Activated T-cell treated with anti-CD3 and anti-CD28 coated beads, Interleukin-2, amount 50 U/mL, for 4 hours (primary cell): Measurements from ENCODE around the gene NAT8L. TPM values are rescaled to one million over a fixed set of nuclear protein-coding genes. Genes with fewer than 3 reads are reported as not detected.

ENCODE experiments used
- ATAC-seq, 2 donors: fragments of 200-7000 bp; cut with Tn5 transposase; one replicate each; pipeline ENCODE4 v1.10.0; 2021
- DNase-seq: peaks from one replicate; pipeline ENCODE4 v3.0.0-alpha.2; 2020
- H3K27me3 Mint-ChIP-seq: one replicate; pipeline ENCODE4 v1.8.0; 2021; ENCODE audit warnings: low read depth, mixed read lengths
- H3K36me3 Mint-ChIP-seq: one replicate; pipeline ENCODE4 v1.8.0; 2022; ENCODE audit warnings: mixed read lengths; ENCODE audit not compliant: insufficient read depth
- H3K4me1 Mint-ChIP-seq: one replicate; pipeline ENCODE4 v1.8.0; 2021; ENCODE audit warnings: low read depth, mixed read lengths
- H3K4me3 Mint-ChIP-seq: one replicate; pipeline ENCODE4 v1.8.0; 2021; ENCODE audit warnings: mild to moderate bottlenecking, moderate library complexity, mixed read lengths
- H3K9me3 Mint-ChIP-seq: one replicate; pipeline ENCODE4 v1.8.0; 2021; ENCODE audit warnings: mixed read lengths
- total RNA-seq, 3 donors: library from RNA; stranded (reverse); gene quantifications; one replicate each; pipeline ENCODE4 v1.2.1, GENCODE V29; 2021

The NAT8L gene
- total RNA-seq, 3 donors from 2014 or later, result 0.71 to 1.2 (median 0.82) TPM

- ATAC-seq (no peak), DNase-seq (no peak)
Observed at GRCh38 chr4:2065106-2065930, 6.2 kb downstream of the NAT8L start.

GRCh38 chr4:2066011-2066551 is 7.0 kb downstream of the NAT8L start:
- ATAC-seq, result no peak

More at GRCh38 chr4:2065106-2065930, 6.2 kb downstream of the NAT8L start:
- H3K27me3 Mint-ChIP-seq, result peaks cover 24% of the 10 kb centered on the region
- H3K36me3 Mint-ChIP-seq, result no peaks in the 10 kb centered on the region
- H3K4me3 Mint-ChIP-seq, result no peak overlapping the region
- no peaks in the 10 kb centered on the region for H3K9me3 Mint-ChIP-seq
- no peaks in the 10 kb centered on the region for H3K4me1 Mint-ChIP-seq

GRCh38 chr4:2066571-2067445 is 7.7 kb downstream of the NAT8L start:
- no peaks in the 10 kb centered on the region for H3K4me1 Mint-ChIP-seq
- no peak overlapping the region for H3K4me3 Mint-ChIP-seq
- ATAC-seq, result no peak
- no peak for DNase-seq
- H3K36me3 Mint-ChIP-seq, result no peaks in the 10 kb centered on the region
- H3K9me3 Mint-ChIP-seq, result no peaks in the 10 kb centered on the region
- peaks cover 17% of the 10 kb centered on the region for H3K27me3 Mint-ChIP-seq

More at GRCh38 chr4:2066011-2066551, 7.0 kb downstream of the NAT8L start:
- no peaks in the 10 kb centered on the region for H3K9me3 Mint-ChIP-seq
- DNase-seq, result no peak
- H3K36me3 Mint-ChIP-seq, result no peaks in the 10 kb centered on the region
- peaks cover 24% of the 10 kb centered on the region for H3K27me3 Mint-ChIP-seq
- no peaks in the 10 kb centered on the region for H3K4me1 Mint-ChIP-seq
- H3K4me3 Mint-ChIP-seq, result no peak overlapping the region

- Mint-ChIP-seq H3K4me1 (no peaks in the 10 kb centered on the region), H3K9me3 (no peaks in the 10 kb centered on the region), H3K4me3 (no peak overlapping the region), H3K36me3 (no peaks in the 10 kb centered on the region), H3K27me3 (peaks cover 12% of the 10 kb centered on the region)
- ATAC-seq (no peak), DNase-seq (no peak)
Observed at GRCh38 chr4:2067446-2068197, 8.5 kb downstream of the NAT8L start.

- Mint-ChIP-seq H3K36me3 (no peaks in the 10 kb centered on the region), H3K4me3 (no peak overlapping the region), H3K27me3 (peaks cover 9% of the 10 kb centered on the region), H3K4me1 (no peaks in the 10 kb centered on the region), H3K9me3 (no peaks in the 10 kb centered on the region)
- ATAC-seq (no peak), DNase-seq (no peak)
Observed at GRCh38 chr4:2068198-2068470, 9.0 kb downstream of the NAT8L start.

GRCh38 chr4:2068566-2068965 is 9.4 kb downstream of the NAT8L start:
- no peaks in the 10 kb centered on the region for H3K9me3 Mint-ChIP-seq
- no peaks in the 10 kb centered on the region for H3K4me1 Mint-ChIP-seq
- H3K36me3 Mint-ChIP-seq, result no peaks in the 10 kb centered on the region
- H3K4me3 Mint-ChIP-seq, result no peak overlapping the region
- DNase-seq (no peak), ATAC-seq (no peak)
- H3K27me3 Mint-ChIP-seq, result peaks cover 9% of the 10 kb centered on the region

GRCh38 chr4:2069161-2069971 is 10.2 kb downstream of the NAT8L start:
- ATAC-seq, result no peak
- no peak for DNase-seq
- H3K36me3 Mint-ChIP-seq, result no peaks in the 10 kb centered on the region
- H3K4me3 Mint-ChIP-seq, result no peak overlapping the region
- H3K27me3 Mint-ChIP-seq, result peaks cover 9% of the 10 kb centered on the region
- no peaks in the 10 kb centered on the region for H3K9me3 Mint-ChIP-seq
- no peaks in the 10 kb centered on the region for H3K4me1 Mint-ChIP-seq

GRCh38 chr4:2069986-2070385 is 10.9 kb downstream of the NAT8L start:
- no peak for DNase-seq
- ATAC-seq, result no peak
- no peak overlapping the region for H3K4me3 Mint-ChIP-seq
- peaks cover 9% of the 10 kb centered on the region for H3K27me3 Mint-ChIP-seq
- no peaks in the 10 kb centered on the region for H3K4me1 Mint-ChIP-seq
- no peaks in the 10 kb centered on the region for H3K9me3 Mint-ChIP-seq
- H3K36me3 Mint-ChIP-seq, result no peaks in the 10 kb centered on the region

- ATAC-seq (no peak), DNase-seq (no peak)
- H3K4me1 Mint-ChIP-seq, result no peaks in the 10 kb centered on the region
- H3K4me3 Mint-ChIP-seq, result no peak overlapping the region
- H3K36me3 Mint-ChIP-seq, result no peaks in the 10 kb centered on the region
- peaks cover 9% of the 10 kb centered on the region for H3K27me3 Mint-ChIP-seq
- no peaks in the 10 kb centered on the region for H3K9me3 Mint-ChIP-seq
Observed at GRCh38 chr4:2070421-2071251, 11.5 kb downstream of the NAT8L start.

- peaks cover 9% of the 10 kb centered on the region for H3K27me3 Mint-ChIP-seq
- no peaks in the 10 kb centered on the region for H3K36me3 Mint-ChIP-seq
- ATAC-seq, result no peak
- H3K4me3 Mint-ChIP-seq, result no peak overlapping the region
- DNase-seq, result no peak
- H3K9me3 Mint-ChIP-seq, result no peaks in the 10 kb centered on the region
- no peaks in the 10 kb centered on the region for H3K4me1 Mint-ChIP-seq
Observed at GRCh38 chr4:2071252-2071911, 12.3 kb downstream of the NAT8L start.

- no peak for DNase-seq
- no peak for ATAC-seq
Observed at GRCh38 chr4:2071912-2072867, 13.1 kb downstream of the NAT8L start.

More at GRCh38 chr4:2071912-2072867, 13.1 kb downstream of the NAT8L start:
- Mint-ChIP-seq H3K9me3 (no peaks in the 10 kb centered on the region), H3K27me3 (peaks cover 9% of the 10 kb centered on the region), H3K4me3 (no peak overlapping the region), H3K36me3 (no peaks in the 10 kb centered on the region), H3K4me1 (no peaks in the 10 kb centered on the region)
